ENCODE data around the gene NSMCE1. TPM values are rescaled to one million over a fixed set of nuclear protein-coding genes. Genes with fewer than 3 reads are reported as not detected.
A peak's percentile ranks its signal among the peaks of the same experiment; 100 is the strongest.
"Not testable (repeated sequence)": the region's sequence is repeated elsewhere in the genome, so short reads cannot be mapped to it uniquely, and the experiment has no call there.

Gene NSMCE1
- total RNA-seq, 1 donor from 2014 or later, result 186 TPM

- Mint-ChIP-seq H3K4me3 (ENCODE audit: low read depth) (no peak overlapping the region), H3K27ac (peak overlapping the region; percentile 81), H3K4me1 (ENCODE audit: low read depth) (peaks cover 68% of the 10 kb centered on the region), H3K9me3 (peaks cover 5% of the 10 kb centered on the region), H3K36me3 (ENCODE audit: low read depth) (peaks cover 48% of the 10 kb centered on the region), H3K27me3 (ENCODE audit: low read depth) (no peaks in the 10 kb centered on the region)
- intact Hi-C loops (cut with micrococcal nuclease), result no loop called here
- no peak for DNase-seq (ENCODE audit: low spot score)
Observed at GRCh38 chr16:27291106-27291505, 22.5 kb upstream of the NSMCE1 start.

DNA sequence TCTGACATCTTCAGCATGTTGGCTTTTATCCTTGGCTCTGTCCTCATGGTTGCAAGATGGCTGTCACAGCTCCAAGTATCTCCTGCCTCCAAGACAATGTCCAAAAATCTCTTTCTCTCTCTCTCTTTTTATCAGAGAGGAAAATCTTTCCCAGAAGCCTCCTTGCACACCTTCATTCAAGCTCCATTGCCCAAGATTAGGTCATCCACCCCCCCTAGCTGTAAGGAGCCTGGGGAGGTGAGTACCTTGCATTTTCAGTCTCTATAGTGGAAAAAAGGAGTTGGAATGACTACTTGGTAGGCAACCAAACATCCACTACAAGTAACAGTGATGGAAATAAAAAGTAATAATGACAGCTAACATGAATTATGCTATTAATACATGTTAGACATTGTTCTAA is 22.0 kb upstream of the NSMCE1 start:
- H3K4me3 Mint-ChIP-seq (ENCODE audit: low read depth), result no peak overlapping the region
- H3K27ac Mint-ChIP-seq, result peak overlapping the region; percentile 81
- H3K36me3 Mint-ChIP-seq (ENCODE audit: low read depth), result peaks cover 53% of the 10 kb centered on the region
- H3K27me3 Mint-ChIP-seq (ENCODE audit: low read depth), result no peaks in the 10 kb centered on the region
- H3K9me3 Mint-ChIP-seq, result peaks cover 5% of the 10 kb centered on the region
- H3K4me1 Mint-ChIP-seq (ENCODE audit: low read depth), result peaks cover 67% of the 10 kb centered on the region
- DNase-seq (ENCODE audit: low spot score), result no peak
- intact Hi-C loops (cut with micrococcal nuclease), result no loop called here

DNA sequence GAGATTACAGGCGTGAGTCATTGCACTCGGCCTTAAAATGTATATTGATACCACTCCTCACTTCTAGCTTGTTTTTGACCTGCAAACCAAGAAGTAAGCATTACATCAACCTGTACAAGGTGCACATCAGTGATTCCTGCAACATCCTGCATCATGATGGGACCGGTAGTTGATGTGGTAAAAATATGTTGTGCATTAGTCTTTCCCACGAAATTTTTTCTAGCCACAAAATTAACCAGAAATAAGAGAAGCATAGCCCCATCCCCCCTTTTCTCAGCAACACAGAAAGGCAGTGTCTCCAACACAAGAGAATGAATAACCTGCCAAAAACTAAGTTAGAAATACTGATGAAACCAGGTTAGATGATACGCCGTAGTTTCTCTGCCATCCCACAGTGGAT is 21.1 kb upstream of the NSMCE1 start:
- DNase-seq (ENCODE audit: low spot score), result no peak
- peak overlapping the region; percentile 2 for H3K4me3 Mint-ChIP-seq (ENCODE audit: low read depth)
- peaks cover 5% of the 10 kb centered on the region for H3K9me3 Mint-ChIP-seq
- H3K27me3 Mint-ChIP-seq (ENCODE audit: low read depth), result no peaks in the 10 kb centered on the region
- H3K4me1 Mint-ChIP-seq (ENCODE audit: low read depth), result peaks cover 67% of the 10 kb centered on the region
- intact Hi-C loops (cut with micrococcal nuclease), result loop anchor here (2.0 kb wide), 1 partner anchor 15 kb away; no protein-coding TSS in a partner anchor
- peaks cover 62% of the 10 kb centered on the region for H3K36me3 Mint-ChIP-seq (ENCODE audit: low read depth)
- peak overlapping the region; percentile 81 for H3K27ac Mint-ChIP-seq

- not testable (repeated sequence) for H3K4me3 Mint-ChIP-seq (ENCODE audit: low read depth); DNase-seq (ENCODE audit: low spot score); H3K9me3 Mint-ChIP-seq; H3K27me3 Mint-ChIP-seq (ENCODE audit: low read depth)
- peaks cover 79% of the 10 kb centered on the region for H3K4me1 Mint-ChIP-seq (ENCODE audit: low read depth)
- peak overlapping the region; percentile 61 for H3K27ac Mint-ChIP-seq
- intact Hi-C loops (cut with micrococcal nuclease), result loop anchor here (2.0 kb wide), 1 partner anchor 14 kb away; no protein-coding TSS in a partner anchor
- H3K36me3 Mint-ChIP-seq (ENCODE audit: low read depth), result peaks cover 74% of the 10 kb centered on the region
Observed at GRCh38 chr16:27288313-27288712, 19.7 kb upstream of the NSMCE1 start.

- peak overlapping the region; percentile 13 for H3K4me3 Mint-ChIP-seq (ENCODE audit: low read depth)
- H3K27me3 Mint-ChIP-seq (ENCODE audit: low read depth), result no peaks in the 10 kb centered on the region
- H3K9me3 Mint-ChIP-seq, result peaks cover 5% of the 10 kb centered on the region
- H3K4me1 Mint-ChIP-seq (ENCODE audit: low read depth), result peaks cover 78% of the 10 kb centered on the region
- H3K27ac Mint-ChIP-seq, result peak overlapping the region; percentile 53
- intact Hi-C loops (cut with micrococcal nuclease), result loop anchor here (2.0 kb wide), 1 partner anchor 13 kb away; no protein-coding TSS in a partner anchor
- DNase-seq (ENCODE audit: low spot score), result no peak
- H3K36me3 Mint-ChIP-seq (ENCODE audit: low read depth), result peaks cover 78% of the 10 kb centered on the region
Observed at GRCh38 chr16:27287887-27288286, 19.3 kb upstream of the NSMCE1 start.

DNA sequence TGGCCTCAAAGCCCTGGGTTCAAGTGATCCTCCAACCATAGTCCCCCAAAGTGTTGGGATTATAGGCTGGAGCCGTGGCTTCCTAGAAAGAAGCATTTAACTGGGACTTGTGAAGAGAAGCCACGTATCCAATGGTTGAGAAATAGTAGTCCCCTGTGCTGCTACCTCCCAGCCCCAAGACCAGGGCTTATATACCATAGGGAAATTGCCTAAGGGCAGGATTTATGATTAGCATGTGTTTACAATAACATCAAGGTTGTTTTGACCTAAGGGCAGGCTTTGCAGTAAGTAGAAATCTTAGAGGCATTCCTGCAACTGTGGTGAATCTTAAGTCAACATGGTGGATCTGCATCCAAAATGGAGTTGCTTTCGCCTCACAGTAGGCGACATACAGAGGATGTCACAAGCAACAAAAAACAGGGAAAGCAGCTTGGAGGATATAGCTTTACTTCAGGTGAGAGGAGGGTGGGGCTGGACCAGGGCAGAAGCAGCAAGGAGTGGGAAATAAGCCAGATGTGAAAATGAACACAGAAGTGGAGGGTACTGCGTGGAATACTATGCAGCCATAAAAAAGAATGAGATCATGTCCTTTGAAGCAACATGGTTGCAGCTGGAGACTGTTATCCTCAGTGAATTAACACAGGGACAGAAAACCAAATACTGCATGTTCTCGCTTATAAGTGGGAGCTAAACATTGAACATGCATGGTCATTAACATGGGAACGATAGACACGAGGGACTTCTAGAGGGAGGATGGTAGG is 18.7 kb upstream of the NSMCE1 start:
- intact Hi-C loops (cut with micrococcal nuclease), result no loop called here
- Mint-ChIP-seq H3K9me3 (peaks cover 5% of the 10 kb centered on the region), H3K27ac (peak overlapping the region; percentile 42), H3K4me1 (ENCODE audit: low read depth) (peaks cover 79% of the 10 kb centered on the region), H3K36me3 (ENCODE audit: low read depth) (peaks cover 80% of the 10 kb centered on the region), H3K4me3 (ENCODE audit: low read depth) (no peak overlapping the region), H3K27me3 (ENCODE audit: low read depth) (no peaks in the 10 kb centered on the region)
- no peak for DNase-seq (ENCODE audit: low spot score)

GRCh38 chr16:27286451-27286850 is 17.9 kb upstream of the NSMCE1 start:
- DNase-seq (ENCODE audit: low spot score), result no peak
- Mint-ChIP-seq H3K36me3 (ENCODE audit: low read depth) (peaks cover 79% of the 10 kb centered on the region), H3K4me1 (ENCODE audit: low read depth) (peaks cover 79% of the 10 kb centered on the region), H3K27ac (peak overlapping the region; percentile 93), H3K27me3 (ENCODE audit: low read depth) (no peaks in the 10 kb centered on the region), H3K9me3 (peaks cover 5% of the 10 kb centered on the region), H3K4me3 (ENCODE audit: low read depth) (no peak overlapping the region)
- intact Hi-C loops (cut with micrococcal nuclease), result no loop called here

DNA sequence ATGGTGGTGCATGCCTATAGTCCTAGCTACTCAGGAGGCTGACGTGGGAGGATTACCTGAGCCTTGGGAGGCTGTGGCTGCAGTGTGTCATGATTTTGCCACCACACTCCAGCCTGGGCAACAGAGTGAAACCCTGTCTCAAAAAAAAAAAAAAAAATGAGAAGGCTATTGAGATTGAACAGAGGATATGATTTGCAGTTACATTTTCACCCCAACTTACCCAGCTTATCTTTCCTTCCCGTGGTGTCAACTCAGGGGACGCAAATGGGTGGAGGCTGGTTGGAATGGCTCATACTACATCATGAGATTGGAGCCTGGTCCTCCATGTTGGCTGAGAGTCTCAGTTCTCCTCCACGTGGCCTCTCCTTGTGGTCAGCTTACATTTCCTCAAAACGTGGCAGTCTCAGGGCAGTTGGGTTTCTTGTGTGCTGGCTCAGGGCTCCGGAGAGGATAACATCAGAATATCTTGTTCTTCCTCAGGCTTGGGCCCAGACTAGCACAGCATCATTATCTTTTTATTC is 17.2 kb upstream of the NSMCE1 start:
- Mint-ChIP-seq H3K36me3 (ENCODE audit: low read depth) (peaks cover 81% of the 10 kb centered on the region), H3K9me3 (peaks cover 8% of the 10 kb centered on the region)

DNA sequence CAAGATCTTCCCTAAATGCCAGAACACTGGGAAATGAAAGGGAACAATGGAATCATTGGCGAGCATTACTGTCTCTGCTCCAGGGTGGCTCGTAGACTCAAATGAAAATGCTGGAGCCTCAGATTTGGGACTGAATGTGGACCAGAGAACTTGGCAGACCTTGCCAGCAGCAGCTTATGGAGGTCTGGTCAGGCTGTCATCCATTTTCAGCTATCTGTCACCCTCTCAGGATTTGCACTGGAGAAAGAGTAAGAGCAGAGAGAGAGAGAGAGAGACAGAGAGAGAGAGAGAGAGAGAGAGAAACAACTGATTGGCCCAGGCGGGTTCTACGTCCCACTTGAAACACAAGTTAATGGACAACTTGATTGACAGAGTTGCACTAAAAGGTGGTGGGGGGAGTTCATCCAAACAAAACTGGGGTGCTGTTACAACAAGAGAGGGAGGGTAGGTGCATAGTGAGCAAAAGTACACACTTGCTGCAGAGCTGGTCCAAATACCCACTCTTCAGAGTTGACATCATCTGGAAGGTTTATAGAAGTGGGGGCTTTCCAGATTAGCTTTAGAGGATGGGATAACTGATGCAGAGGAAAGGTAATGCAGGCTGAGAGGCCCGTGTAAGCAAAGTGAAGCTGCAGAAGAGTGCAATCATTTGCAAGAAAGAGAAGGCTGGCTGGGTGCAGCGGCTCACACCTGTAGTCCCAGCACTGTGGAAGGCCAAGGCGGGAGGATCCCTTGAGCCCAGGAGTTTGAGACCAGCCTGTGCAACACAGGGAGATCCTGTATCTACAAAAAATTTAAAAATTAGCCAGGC is 16.5 kb upstream of the NSMCE1 start:
- Mint-ChIP-seq H3K4me3 (ENCODE audit: low read depth) (peak overlapping the region; percentile 45), H3K36me3 (ENCODE audit: low read depth) (peaks cover 75% of the 10 kb centered on the region), H3K27me3 (ENCODE audit: low read depth) (no peaks in the 10 kb centered on the region), H3K4me1 (ENCODE audit: low read depth) (peaks cover 73% of the 10 kb centered on the region), H3K27ac (peak overlapping the region; percentile 93), H3K9me3 (peaks cover 8% of the 10 kb centered on the region)
- intact Hi-C loops (cut with micrococcal nuclease), result loop anchor here (1.0 kb wide), 1 partner anchor 11 kb away; no protein-coding TSS in a partner anchor
- DNase-seq (ENCODE audit: low spot score), result no peak

More for the DNA sequence above, 17.2 kb upstream of the NSMCE1 start:
- H3K27ac Mint-ChIP-seq, result peak overlapping the region; percentile 93
- H3K4me1 Mint-ChIP-seq (ENCODE audit: low read depth), result peaks cover 79% of the 10 kb centered on the region
- no peaks in the 10 kb centered on the region for H3K27me3 Mint-ChIP-seq (ENCODE audit: low read depth)
- H3K4me3 Mint-ChIP-seq (ENCODE audit: low read depth), result peak overlapping the region; percentile 45
- DNase-seq (ENCODE audit: low spot score), result no peak
- intact Hi-C loops (cut with micrococcal nuclease), result loop anchor here (1.0 kb wide), 1 partner anchor 11 kb away; no protein-coding TSS in a partner anchor

DNA sequence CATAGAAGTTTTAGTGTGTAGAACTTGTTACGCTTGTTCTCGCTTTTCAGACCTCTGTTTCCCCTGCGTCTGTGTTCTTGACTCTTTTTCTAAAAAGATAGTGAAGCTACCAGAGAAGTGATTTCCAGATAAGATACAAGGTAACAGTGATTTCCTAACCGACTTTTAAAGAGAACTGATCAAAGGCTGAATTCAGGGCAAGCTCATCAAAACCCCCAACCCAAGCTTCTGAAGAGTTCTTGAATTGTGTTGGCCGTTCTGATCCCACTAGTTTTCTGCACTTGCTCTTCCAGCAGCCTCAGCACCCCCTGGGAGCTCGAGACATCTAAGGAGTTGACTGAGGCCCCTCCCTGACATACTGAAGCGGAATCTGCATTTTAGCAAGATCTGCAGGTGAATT is 12.7 kb upstream of the NSMCE1 start:
- no peak for DNase-seq (ENCODE audit: low spot score)
- Mint-ChIP-seq H3K9me3 (peaks cover 8% of the 10 kb centered on the region), H3K36me3 (ENCODE audit: low read depth) (peaks cover 52% of the 10 kb centered on the region), H3K27ac (peak overlapping the region; percentile 93), H3K27me3 (ENCODE audit: low read depth) (no peaks in the 10 kb centered on the region), H3K4me3 (ENCODE audit: low read depth) (peak overlapping the region; percentile 87), H3K4me1 (ENCODE audit: low read depth) (peaks cover 54% of the 10 kb centered on the region)
- intact Hi-C loops (cut with micrococcal nuclease), result loop anchor here (1.0 kb wide), 1 partner anchor 46 kb away; no protein-coding TSS in a partner anchor

DNA sequence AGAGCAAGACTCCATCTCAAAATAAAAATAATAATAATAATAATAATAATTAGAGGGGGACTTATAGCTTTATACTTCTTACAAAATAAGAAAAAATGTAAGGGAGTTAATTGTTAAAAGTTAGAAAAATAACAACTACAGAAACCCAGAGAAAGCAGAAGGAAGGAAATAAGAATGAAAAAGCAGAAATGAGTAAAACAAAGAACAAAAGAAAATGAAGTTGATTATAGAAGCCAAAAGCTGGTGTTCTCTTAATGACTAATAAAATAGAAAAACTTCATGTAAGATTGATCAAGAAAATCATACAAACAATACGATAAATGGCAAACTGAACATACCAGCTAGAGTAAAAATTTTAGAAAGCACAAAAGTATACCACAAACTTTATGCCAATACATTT is 6.8 kb upstream of the NSMCE1 start:
- Mint-ChIP-seq H3K4me1 (ENCODE audit: low read depth) (peaks cover 53% of the 10 kb centered on the region), H3K27ac (peak overlapping the region; percentile 73), H3K4me3 (ENCODE audit: low read depth) (no peak overlapping the region), H3K27me3 (ENCODE audit: low read depth) (no peaks in the 10 kb centered on the region), H3K9me3 (peaks cover 8% of the 10 kb centered on the region), H3K36me3 (ENCODE audit: low read depth) (peaks cover 22% of the 10 kb centered on the region)
- intact Hi-C loops (cut with micrococcal nuclease), result loop anchor here (2.0 kb wide), 3 partner anchors 13 to 91 kb away; no protein-coding TSS in a partner anchor
- no peak for DNase-seq (ENCODE audit: low spot score)

- peak overlapping the region; percentile 51 for H3K4me3 Mint-ChIP-seq (ENCODE audit: low read depth)
- not testable (repeated sequence) for DNase-seq (ENCODE audit: low spot score)
Observed at GRCh38 chr16:27274424-27274874, 5.9 kb upstream of the NSMCE1 start.

More at GRCh38 chr16:27274424-27274874, 5.9 kb upstream of the NSMCE1 start:
- Mint-ChIP-seq H3K4me1 (ENCODE audit: low read depth) (peaks cover 63% of the 10 kb centered on the region), H3K36me3 (ENCODE audit: low read depth) (peaks cover 30% of the 10 kb centered on the region), H3K27ac (peak overlapping the region; percentile 98)
- H3K27me3 Mint-ChIP-seq (ENCODE audit: low read depth); H3K9me3 Mint-ChIP-seq: not testable (repeated sequence)
- intact Hi-C loops (cut with micrococcal nuclease), result loop anchor here (1.0 to 2.0 kb wide), 8 partner anchors 9 to 92 kb away; no protein-coding TSS in a partner anchor
